Keratinocyte (primary cell): Measurements from ENCODE around the gene SKOR2. TPM values are rescaled to one million over a fixed set of nuclear protein-coding genes. Genes with fewer than 3 reads are reported as not detected.

Experiments used
- DNase-seq: peaks from one replicate; pipeline ENCODE4 v3.0.0-alpha.2; 2011; ENCODE audit warnings: low read depth, missing footprints, low spot score
- FAIRE-seq: peaks from 2 replicates; lab custom pipeline; 2011; peaks lifted over from hg19 to GRCh38; lab: Jason Lieb, UNC
- H2AFZ ChIP-seq: 2 replicates; pipeline ENCODE4 v1.6.0; 2012; ENCODE audit warnings: low read length, control low read depth, inconsistent platforms; ENCODE audit not compliant: control insufficient read depth
- H3K27ac ChIP-seq: 2 replicates; pipeline ENCODE4 v1.5.1; 2011; ENCODE audit warnings: low read length; ENCODE audit not compliant: control insufficient read depth, insufficient read depth
- H3K27me3 ChIP-seq: 3 replicates; pipeline ENCODE4 v1.6.0; 2011; ENCODE audit warnings: low read length; ENCODE audit not compliant: control insufficient read depth, insufficient read depth; ENCODE audit errors: extremely low read depth
- H3K36me3 ChIP-seq, 2 experiments: 2 replicates in 1 of 2; 3 replicates in 1 of 2; pipeline ENCODE4 v1.5.1; 2011; ENCODE audit warnings: low read length in 2 of 2, mild to moderate bottlenecking in 1 of 2; ENCODE audit not compliant: control insufficient read depth in 2 of 2, insufficient read depth in 2 of 2; ENCODE audit errors: extremely low read depth in 1 of 2
- H3K4me1 ChIP-seq: 3 replicates; pipeline ENCODE4 v1.5.1; 2011; ENCODE audit warnings: low read length; ENCODE audit not compliant: control insufficient read depth, insufficient read depth; ENCODE audit errors: extremely low read depth
- H3K4me2 ChIP-seq: 3 replicates; pipeline ENCODE4 v1.6.0; 2011; ENCODE audit warnings: low read depth, low read length; ENCODE audit not compliant: control insufficient read depth, insufficient read depth; ENCODE audit errors: extremely low read depth
- H3K4me3 ChIP-seq, 3 experiments: fragments of 200-600 bp in 1 of 3; sonication (generic) in 1 of 3; 2 replicates in 2 of 3; 3 replicates in 1 of 3; pipeline ENCODE4 v1.5.1; 2011 to 2016; ENCODE audit warnings: low read length in 3 of 3, mild to moderate bottlenecking in 3 of 3, control low read depth in 2 of 3, inconsistent platforms in 1 of 3, low read depth in 1 of 3, mixed read lengths in 1 of 3, mixed run types in 1 of 3, moderate library complexity in 1 of 3; ENCODE audit not compliant: control insufficient read depth in 2 of 3, insufficient read depth in 2 of 3; ENCODE audit errors: extremely low read depth in 1 of 3
- H3K79me2 ChIP-seq: 2 replicates; pipeline ENCODE4 v1.6.0; 2012; ENCODE audit warnings: low read length; ENCODE audit not compliant: control insufficient read depth, insufficient read depth
- H3K9ac ChIP-seq: 3 replicates; pipeline ENCODE4 v1.6.0; 2011; ENCODE audit warnings: low read length; ENCODE audit not compliant: control insufficient read depth, insufficient read depth; ENCODE audit errors: extremely low read depth
- H3K9me1 ChIP-seq: 3 replicates; pipeline ENCODE4 v1.6.0; 2011; ENCODE audit warnings: low read length; ENCODE audit not compliant: control insufficient read depth, insufficient read depth; ENCODE audit errors: extremely low read depth
- H3K9me3 ChIP-seq: 2 replicates; pipeline ENCODE4 v1.5.1; 2012; ENCODE audit warnings: low read depth, low read length; ENCODE audit not compliant: control insufficient read depth
- H4K20me1 ChIP-seq: 3 replicates; pipeline ENCODE4 v1.6.0; 2011; ENCODE audit warnings: low read length; ENCODE audit not compliant: control insufficient read depth, insufficient read depth; ENCODE audit errors: extremely low read depth
- EZH2 ChIP-seq: IDR thresholded peaks from one replicate; pipeline ENCODE4 v1.6.1; 2012; ENCODE audit warnings: inconsistent platforms, mild to moderate bottlenecking, low read length, moderate library complexity
- dilution Hi-C: fragments of 300-500 bp; cut with MboI; formaldehyde crosslinking; loops from one replicate; pipeline ENCODE4 v1.7.0; 2020; ENCODE audit warnings: low sequenced_read_pairs; ENCODE audit not compliant: extremely low pct_ligation_motif_present
- polyA plus RNA-seq, 5 experiments: library from polyadenylated mRNA; depleted of rRNA in 3 of 5; stranded (reverse) in 3 of 5; stranded (forward) in 1 of 5; unstranded in 1 of 5; fragments of >200 nt; gene quantifications; 1 replicate in 1 of 5; 2 replicates in 3 of 5; 3 replicates in 1 of 5; pipeline versions ENCODE4 v1.2.1 to v1.2.3, GENCODE V29; 2011 to 2012; ENCODE audit warnings: missing spikeins in 2 of 5, low read depth in 1 of 5, low replicate concordance in 1 of 5
- TF ChIP-seq, protein P1 (sequence below), 3 experiments: IDR thresholded peaks in 1 of 3; conservative IDR thresholded peaks in 1 of 3; optimal IDR thresholded peaks in 1 of 3; 2 replicates in 2 of 3; 3 replicates in 1 of 3; pipeline versions ENCODE3 to v1.5.1; 2011; ENCODE audit warnings: low read length in 3 of 3, mild to moderate bottlenecking in 3 of 3, moderate library complexity in 2 of 3, control low read depth in 1 of 3, inconsistent platforms in 1 of 3; ENCODE audit not compliant: insufficient read depth in 2 of 3; ENCODE audit errors: extremely low read depth in 1 of 3

SKOR2 gene
- polyA plus RNA-seq, 1 donor (not counting 4 experiments of a cell fraction or from before 2014, with no cell fraction given), result not detected

DNA sequence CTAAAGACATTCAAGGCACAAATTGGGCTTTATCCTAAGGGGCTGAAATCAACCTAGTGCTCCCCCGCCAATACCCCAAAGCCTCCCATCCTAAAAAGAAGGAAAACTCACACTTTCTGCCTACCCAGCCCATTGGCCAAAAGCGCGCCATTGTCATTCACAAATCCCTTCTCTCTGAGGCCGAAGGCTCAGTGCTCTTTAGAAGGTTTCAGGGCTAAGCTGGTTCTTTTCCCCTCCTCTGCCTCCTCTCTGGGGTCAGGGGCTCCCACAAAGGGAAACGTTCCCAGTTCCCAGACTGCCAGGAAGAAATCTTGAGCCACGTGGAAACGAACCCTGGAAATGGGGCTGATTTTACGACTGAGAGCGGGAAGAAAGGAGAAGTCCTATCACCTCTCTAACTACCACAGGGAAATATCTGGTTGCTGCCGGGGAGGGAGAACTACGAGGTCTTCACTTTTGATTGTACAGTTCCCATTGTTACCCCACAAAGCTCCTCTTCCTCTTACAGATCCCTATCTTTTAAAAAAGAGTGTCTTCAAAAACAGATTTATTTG is 1.7 kb upstream of the SKOR2 start:
- H4K20me1 ChIP-seq, result no peaks in the 10 kb centered on the region
- no peak overlapping the region for H3K4me2 ChIP-seq
- no peak overlapping the region for H3K4me3 ChIP-seq
- H3K4me1 ChIP-seq, result no peaks in the 10 kb centered on the region
- H3K27me3 ChIP-seq, result peaks cover 69% of the 10 kb centered on the region
- dilution Hi-C loops, result no loop called here
- no peaks in the 10 kb centered on the region for H3K9me1 ChIP-seq
- no peak overlapping the region for H3K27ac ChIP-seq
- no peak for DNase-seq
- no peaks in the 10 kb centered on the region for H3K36me3 ChIP-seq
- H3K79me2 ChIP-seq, result no peaks in the 10 kb centered on the region
- TF ChIP-seq, protein P1, sequence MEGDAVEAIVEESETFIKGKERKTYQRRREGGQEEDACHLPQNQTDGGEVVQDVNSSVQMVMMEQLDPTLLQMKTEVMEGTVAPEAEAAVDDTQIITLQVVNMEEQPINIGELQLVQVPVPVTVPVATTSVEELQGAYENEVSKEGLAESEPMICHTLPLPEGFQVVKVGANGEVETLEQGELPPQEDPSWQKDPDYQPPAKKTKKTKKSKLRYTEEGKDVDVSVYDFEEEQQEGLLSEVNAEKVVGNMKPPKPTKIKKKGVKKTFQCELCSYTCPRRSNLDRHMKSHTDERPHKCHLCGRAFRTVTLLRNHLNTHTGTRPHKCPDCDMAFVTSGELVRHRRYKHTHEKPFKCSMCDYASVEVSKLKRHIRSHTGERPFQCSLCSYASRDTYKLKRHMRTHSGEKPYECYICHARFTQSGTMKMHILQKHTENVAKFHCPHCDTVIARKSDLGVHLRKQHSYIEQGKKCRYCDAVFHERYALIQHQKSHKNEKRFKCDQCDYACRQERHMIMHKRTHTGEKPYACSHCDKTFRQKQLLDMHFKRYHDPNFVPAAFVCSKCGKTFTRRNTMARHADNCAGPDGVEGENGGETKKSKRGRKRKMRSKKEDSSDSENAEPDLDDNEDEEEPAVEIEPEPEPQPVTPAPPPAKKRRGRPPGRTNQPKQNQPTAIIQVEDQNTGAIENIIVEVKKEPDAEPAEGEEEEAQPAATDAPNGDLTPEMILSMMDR (optimal IDR thresholded peaks at IDR 0.05 in 1 of 3, IDR thresholded peaks at IDR 0.05 in 1 of 3, conservative IDR thresholded peaks at IDR 0.05 in 1 of 3; ENCODE audit: extremely low read depth in 1 of 3, insufficient read depth in 2 of 3, low read length in 3 of 3), result no peak
- peak; percentile 61 for TF ChIP-seq EZH2
- H3K9ac ChIP-seq, result no peak overlapping the region
- no peak overlapping the region for H2AFZ ChIP-seq
- peaks cover 5% of the 10 kb centered on the region for H3K9me3 ChIP-seq
- no peak for FAIRE-seq

DNA sequence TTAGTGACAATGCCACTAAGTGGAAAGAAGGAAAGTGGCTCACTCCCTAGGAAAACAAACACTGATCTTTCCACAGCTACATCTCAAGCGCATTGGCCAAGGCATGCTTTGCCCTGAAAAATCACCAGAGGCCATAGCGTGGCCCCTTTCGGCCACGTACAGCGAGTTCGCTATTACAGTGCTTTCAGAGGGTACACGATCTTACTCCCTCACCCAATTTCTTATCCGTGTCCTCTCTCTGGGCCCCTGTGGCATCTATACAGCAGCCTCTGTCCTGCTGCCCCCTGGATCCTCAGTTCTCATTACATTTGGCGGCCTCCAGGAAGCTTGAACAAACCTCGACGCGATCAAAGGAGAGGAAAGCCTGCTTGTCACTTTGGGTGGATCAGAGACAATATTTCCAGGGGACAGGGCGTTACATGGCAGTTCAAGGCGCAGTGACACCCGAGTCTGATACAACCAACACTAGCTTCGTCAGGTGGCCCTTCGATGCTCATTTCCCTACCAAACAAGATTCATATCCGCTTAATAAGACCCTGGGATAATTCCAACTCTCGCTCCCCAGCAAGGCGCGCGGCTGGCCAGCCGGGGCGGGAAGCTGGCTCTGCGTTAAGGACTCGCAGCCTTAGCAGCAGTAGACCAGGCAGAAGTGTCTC is 941 bp downstream of the SKOR2 start:
- H2AFZ ChIP-seq, result no peak overlapping the region
- no peak overlapping the region for H3K9ac ChIP-seq
- dilution Hi-C loops, result no loop called here
- H3K27me3 ChIP-seq, result peaks cover 82% of the 10 kb centered on the region
- peaks cover 5% of the 10 kb centered on the region for H3K9me3 ChIP-seq
- H3K4me2 ChIP-seq, result no peak overlapping the region
- H3K4me1 ChIP-seq, result no peaks in the 10 kb centered on the region
- peak; percentile 95 for TF ChIP-seq EZH2
- TF ChIP-seq, protein P1 (optimal IDR thresholded peaks at IDR 0.05 in 1 of 3, IDR thresholded peaks at IDR 0.05 in 1 of 3, conservative IDR thresholded peaks at IDR 0.05 in 1 of 3; ENCODE audit: extremely low read depth in 1 of 3, insufficient read depth in 2 of 3, low read length in 3 of 3), result no peak
- FAIRE-seq (no peak), DNase-seq (no peak)
- H3K4me3 ChIP-seq, result no peak overlapping the region
- H3K9me1 ChIP-seq, result no peaks in the 10 kb centered on the region
- no peaks in the 10 kb centered on the region for H4K20me1 ChIP-seq
- H3K79me2 ChIP-seq, result no peaks in the 10 kb centered on the region
- H3K36me3 ChIP-seq, result no peaks in the 10 kb centered on the region
- no peak overlapping the region for H3K27ac ChIP-seq
